ENCODE measurements around the gene SACS. TPM values are rescaled to one million over a fixed set of nuclear protein-coding genes. Genes with fewer than 3 reads are reported as not detected.

SACS gene
- total and polyA plus RNA-seq, 2 donors (not counting 1 experiment from before 2014, with no cell fraction given), result 6.8 to 21.4 TPM

DNA sequence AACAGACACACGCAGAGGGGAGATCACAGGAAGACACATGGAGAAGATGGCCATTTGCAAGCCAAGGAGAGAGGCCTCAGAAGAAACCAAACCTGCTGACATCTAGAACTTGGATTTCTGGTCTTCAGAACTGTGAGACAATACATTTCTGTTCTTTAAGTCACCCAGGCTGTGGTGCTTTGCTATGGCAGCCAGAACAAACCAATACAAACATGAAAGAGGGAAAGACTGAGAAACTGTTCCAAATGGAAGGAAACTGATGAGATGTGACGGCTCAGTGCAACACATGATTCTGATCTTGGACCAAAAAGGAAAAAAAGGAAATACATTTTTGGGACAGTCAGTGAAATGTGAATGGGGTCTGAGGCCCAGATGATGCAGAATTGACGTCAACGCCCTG, 30.2 kb upstream of the SACS start:
- no peak overlapping the region for H2AFZ ChIP-seq (ENCODE audit: insufficient read depth, low read depth, low read length, poor library complexity, severe bottlenecking)
- no peak for ATAC-seq (ENCODE audit: low read depth)
- H3K27ac Mint-ChIP-seq, result no peak overlapping the region

More for the DNA sequence above, 30.2 kb upstream of the SACS start:
- H3K27me3 ChIP-seq (replicated peaks in 1 of 4; ENCODE audit: control extremely low read depth in 1 of 4, control insufficient read depth in 3 of 4, insufficient read depth in 4 of 4, low read length in 3 of 4), result peaks cover 0 to 36% (median 8%) of the 10 kb centered on the region in 4 experiments
- peaks cover 21 to 29% of the 10 kb centered on the region in 2 donors for H3K4me1 ChIP-seq (ENCODE audit: control insufficient read depth in 2 of 2, insufficient read depth in 2 of 2, low read length in 2 of 2)
- no peak overlapping the region for H3K4me3 ChIP-seq (ENCODE audit: control extremely low read depth in 1 of 5, extremely low read depth in 1 of 5, insufficient read depth in 1 of 5, low read depth in 2 of 5, low read length in 4 of 5)
- no peak overlapping the region for H3K4me2 ChIP-seq (replicated peaks; ENCODE audit: low read depth, low read length, poor library complexity, severe bottlenecking)
- POLR2A ChIA-PET, result no interaction called here
- no peak for TF ChIP-seq CTCF (IDR thresholded peaks at IDR 0.05)
- 96% methylated on average over 4 of the region's 4 CpGs for WGBS (ENCODE audit: insufficient coverage)
- intact Hi-C loops (cut with micrococcal nuclease), result loop anchor here (10.0 kb wide), 1 partner anchor 1821 kb away; the partner anchor contains the start of gene MTMR6
- H3K9ac ChIP-seq (ENCODE audit: low read length), result no peak overlapping the region
- DNase-seq, result no peak
- Mint-ChIP-seq H3K9me3 (ENCODE audit: insufficient read depth) (no peaks in the 10 kb centered on the region), H3K4me1 (peaks cover 21% of the 10 kb centered on the region), H3K27me3 (peaks cover 41% of the 10 kb centered on the region), H3K4me3 (no peak overlapping the region)
- CTCF ChIA-PET, result interaction anchor here (0.7 kb wide), 1 partner anchor 556 kb away, joined by 3 read pairs; no protein-coding TSS in a partner anchor
- H3K27ac ChIP-seq (ENCODE audit: low read length in 2 of 2), result no peak overlapping the region
- H4K20me1 ChIP-seq (ENCODE audit: control insufficient read depth, insufficient read depth, low read length, poor library complexity, severe bottlenecking), result no peaks in the 10 kb centered on the region
- H3K79me2 ChIP-seq (ENCODE audit: control insufficient read depth, insufficient read depth, low read length), result no peaks in the 10 kb centered on the region
- H3K9me3 ChIP-seq (ENCODE audit: control extremely low read depth in 1 of 3, control insufficient read depth in 2 of 3, insufficient read depth in 1 of 3, low read length in 2 of 3), result peaks cover 0 to 3% (median 0%) of the 10 kb centered on the region in 3 donors
- H3K36me3 ChIP-seq (replicated peaks in 1 of 2; ENCODE audit: control extremely low read depth in 1 of 2, control insufficient read depth in 1 of 2, extremely low read depth in 1 of 2, insufficient read depth in 2 of 2, low read length in 1 of 2), result no peaks in the 10 kb centered on the region
